HG02798 (cell line): ENCODE data around the gene CAPN13.

Experiments
- ATAC-seq: cut with Tn5 transposase; IDR thresholded peaks from one replicate; pipeline ENCODE4 v1.9.1; 2021; ENCODE audit warnings: mild to moderate bottlenecking; ENCODE audit not compliant: unreplicated experiment, poor library complexity

Gene CAPN13

GRCh38 chr2:30688956-30689401 is 118.3 kb downstream of the CAPN13 start:
- no peak for ATAC-seq

- ATAC-seq = no peak
Measured at GRCh38 chr2:30686669-30687068, 120.6 kb downstream of the CAPN13 start.

- no peak for ATAC-seq
Measured at GRCh38 chr2:30686000-30686399, 121.2 kb downstream of the CAPN13 start.

- no peak for ATAC-seq
Measured at GRCh38 chr2:30684996-30685395, 122.2 kb downstream of the CAPN13 start.

GRCh38 chr2:30684516-30684915 is 122.7 kb downstream of the CAPN13 start:
- no peak for ATAC-seq

GRCh38 chr2:30684026-30684425 is 123.2 kb downstream of the CAPN13 start:
- ATAC-seq = no peak

- no peak for ATAC-seq
Measured at GRCh38 chr2:30683236-30683956, 123.8 kb downstream of the CAPN13 start.

- ATAC-seq = no peak
Measured at GRCh38 chr2:30681022-30681421, 126.2 kb downstream of the CAPN13 start.

- ATAC-seq = no peak
Measured at GRCh38 chr2:30680121-30680520, 127.1 kb downstream of the CAPN13 start.

GRCh38 chr2:30679426-30680088 is 127.7 kb downstream of the CAPN13 start:
- no peak for ATAC-seq

- no peak for ATAC-seq
Measured at GRCh38 chr2:30678410-30679137, 128.7 kb downstream of the CAPN13 start.

GRCh38 chr2:30677861-30678385 is 129.3 kb downstream of the CAPN13 start:
- ATAC-seq = no peak

GRCh38 chr2:30677231-30677630 is 130.0 kb downstream of the CAPN13 start:
- no peak for ATAC-seq

- ATAC-seq = no peak
Measured at GRCh38 chr2:30675758-30676157, 131.5 kb downstream of the CAPN13 start.

- no peak for ATAC-seq
Measured at GRCh38 chr2:30673127-30673526, 134.1 kb downstream of the CAPN13 start.
